HG03139 (cell line): ENCODE data around the gene ANO3.
"Not testable (repeated sequence)": the region's sequence is repeated elsewhere in the genome, so short reads cannot be mapped to it uniquely, and the experiment has no call there.

Experiments used
- ATAC-seq: cut with Tn5 transposase; IDR thresholded peaks from one replicate; pipeline ENCODE4 v1.9.1; 2021; ENCODE audit not compliant: unreplicated experiment

ANO3 gene

GRCh38 chr11:26331911-26332571, at the start of gene ANO3:
ANO3 (plus strand) TSS chr11:26332130; CDS start chr11:26332276, 146 bp downstream.
- peak; percentile 96 for ATAC-seq

GRCh38 chr11:26283852-26284408, 48.0 kb upstream of the ANO3 start:
- no peak for ATAC-seq

DNA sequence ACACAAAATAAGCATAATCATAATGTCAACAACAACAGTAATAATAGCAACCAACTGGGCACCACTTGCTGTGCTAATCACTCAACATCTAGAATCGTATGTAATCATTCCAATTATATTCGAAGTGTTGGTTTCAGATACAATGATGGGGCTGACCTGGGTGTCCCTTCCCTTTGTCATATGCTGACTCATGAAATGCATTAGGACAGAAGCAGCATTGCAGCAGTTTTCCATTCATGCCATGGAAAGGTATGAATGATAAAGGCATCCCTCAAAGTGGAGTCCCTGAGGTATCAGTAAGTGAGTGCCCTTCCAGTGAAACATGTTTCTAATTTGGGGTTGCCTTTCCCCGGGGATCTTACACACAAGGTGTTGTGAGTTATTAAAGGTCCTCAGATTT, 46.3 kb upstream of the ANO3 start:
- ATAC-seq, result no peak

DNA sequence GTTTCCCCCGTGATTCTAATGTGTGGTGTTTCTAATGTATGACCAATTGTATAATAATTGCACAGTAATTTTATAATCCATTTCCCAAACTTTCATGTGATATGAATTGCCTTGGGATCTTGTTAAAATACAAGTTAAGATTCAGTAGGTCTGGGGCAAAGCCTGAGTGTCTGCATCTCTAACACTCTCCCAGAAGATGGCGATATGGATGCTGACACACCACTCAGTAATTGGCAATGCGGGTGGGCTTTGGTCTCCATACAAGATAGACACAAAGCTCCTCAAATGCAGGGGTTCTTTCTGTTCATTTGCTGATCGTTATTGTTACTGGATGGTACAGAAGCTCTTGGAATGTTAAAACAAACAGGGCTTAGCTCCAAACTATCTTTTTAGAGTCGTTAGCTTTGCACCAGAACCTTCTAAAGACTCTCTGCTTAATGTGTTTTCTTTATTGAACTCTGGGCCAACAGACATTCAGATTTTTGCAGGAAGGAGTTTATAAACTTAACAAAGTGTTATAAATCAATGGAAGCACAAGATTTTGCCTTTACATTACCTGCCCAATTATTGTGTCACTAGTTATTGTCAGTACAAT, 45.4 kb upstream of the ANO3 start:
- no peak for ATAC-seq

DNA sequence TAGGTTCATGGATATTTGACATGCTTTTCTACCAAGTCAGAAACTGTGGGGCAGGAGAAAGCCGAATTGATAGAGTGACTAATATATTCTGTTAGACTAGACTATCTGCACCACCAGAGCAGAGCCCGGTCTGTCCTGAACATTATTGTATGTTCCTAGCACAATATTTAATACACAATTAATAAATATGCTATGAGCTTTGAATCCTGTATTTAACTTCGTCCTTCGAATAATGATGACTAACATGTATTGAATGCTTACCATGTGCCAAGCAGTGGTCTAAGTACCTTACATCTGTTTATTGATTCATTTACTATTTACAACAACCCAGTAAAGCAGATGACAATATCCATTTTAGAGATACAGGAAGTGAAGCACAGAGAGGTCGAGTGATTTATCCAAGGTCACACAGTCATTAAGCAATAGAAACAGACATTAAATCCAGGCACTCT, 44.8 kb upstream of the ANO3 start:
- no peak for ATAC-seq

- ATAC-seq, result peak; percentile 76
These were observed 34.5 kb upstream of the ANO3 start for GRCh38 chr11:26297189-26297975.

- ATAC-seq, result not testable (repeated sequence)
These were observed 15.6 kb upstream of the ANO3 start for GRCh38 chr11:26316372-26316771.

DNA sequence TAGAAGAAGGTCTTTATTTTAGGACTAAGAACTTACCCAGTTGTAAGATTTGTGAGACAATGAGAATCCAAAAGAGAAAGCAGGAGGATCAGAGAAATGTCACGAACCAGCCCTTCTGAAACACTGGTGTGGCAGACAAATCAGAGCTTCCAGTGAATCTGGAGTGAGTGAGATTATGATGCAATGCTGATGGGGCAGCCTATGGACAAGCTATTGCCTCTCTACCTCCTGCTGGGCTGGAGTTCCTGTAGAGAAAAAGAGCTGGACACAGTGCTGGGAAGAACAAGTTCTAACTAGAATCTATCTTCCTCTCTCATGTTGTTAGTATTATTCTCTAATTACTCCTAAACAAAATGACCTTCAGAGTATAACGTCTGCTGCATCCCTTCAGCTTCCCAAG, 12.0 kb upstream of the ANO3 start:
- no peak for ATAC-seq

- no peak for ATAC-seq
These were observed 10.4 kb upstream of the ANO3 start for GRCh38 chr11:26321516-26321915.

DNA sequence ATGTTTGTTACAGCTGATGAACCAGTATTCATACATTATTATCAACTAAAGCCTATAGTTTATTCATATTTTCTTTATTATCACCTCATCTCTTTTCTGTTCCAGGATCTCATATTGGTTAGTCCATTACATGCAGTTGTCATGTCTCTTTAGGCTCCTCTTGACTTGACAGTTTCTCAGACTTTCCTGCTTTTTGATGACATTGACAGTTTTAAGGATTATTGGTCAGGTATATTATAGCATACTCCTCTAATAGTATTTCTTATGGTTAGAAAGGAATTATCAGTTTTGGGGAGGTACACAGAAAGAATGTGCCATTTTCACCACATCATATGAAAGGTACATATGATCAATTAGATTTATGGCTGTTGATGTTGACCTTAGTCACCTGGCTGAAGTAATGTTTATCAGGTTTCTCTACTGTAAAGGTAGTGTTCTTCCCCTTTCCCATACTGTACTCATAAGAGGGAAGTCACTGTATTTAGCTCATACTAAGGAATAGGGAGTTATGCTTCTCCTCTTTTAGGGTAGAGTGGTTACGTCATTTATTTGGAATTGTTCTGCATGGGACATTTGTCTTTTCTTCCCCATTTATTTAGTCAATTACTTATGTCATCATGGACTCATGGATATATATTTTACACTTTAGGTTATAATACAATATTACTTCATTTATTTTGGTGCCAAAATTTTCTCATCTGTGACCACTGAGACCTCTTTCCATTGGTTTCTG, 9.4 kb upstream of the ANO3 start:
- ATAC-seq, result no peak

DNA sequence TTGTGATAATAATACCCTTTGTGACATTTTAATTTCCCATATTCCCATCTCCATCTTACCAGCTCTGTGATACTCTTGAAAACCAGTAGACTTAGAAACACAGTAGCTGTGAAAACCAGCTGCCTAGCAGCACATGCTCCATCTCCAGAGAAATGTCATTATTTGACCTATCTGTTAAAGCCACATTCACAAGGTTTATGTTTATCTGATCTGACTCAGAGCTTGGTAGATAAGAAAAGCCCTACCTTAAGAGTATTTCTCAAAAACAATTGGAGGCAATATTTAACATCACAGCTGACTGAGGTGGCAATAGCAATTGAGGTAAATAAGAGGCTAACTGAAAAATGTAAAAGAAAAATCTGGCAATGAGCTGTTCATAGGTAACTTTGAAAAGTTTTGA, 8.1 kb upstream of the ANO3 start:
- ATAC-seq, result no peak

DNA sequence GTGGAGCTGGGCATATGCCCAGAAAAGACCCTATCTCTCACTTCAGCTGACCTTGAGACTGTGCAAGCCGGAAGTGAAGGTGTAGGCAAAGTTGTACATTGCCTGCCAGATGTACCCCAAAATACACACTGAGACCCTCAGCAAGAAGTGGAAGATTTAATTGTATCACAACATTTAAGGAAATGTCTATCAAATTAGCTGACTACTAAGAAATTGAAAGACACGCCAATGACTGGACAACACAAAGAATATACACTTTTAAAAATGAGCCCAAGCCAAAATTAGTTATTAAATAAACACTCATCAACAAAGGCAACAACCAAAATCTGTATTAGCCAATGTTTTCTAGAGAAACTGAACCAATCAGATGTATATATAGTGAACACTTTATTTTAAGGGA, 7.7 kb upstream of the ANO3 start:
- ATAC-seq, result no peak

GRCh38 chr11:26326793-26327400, 5.0 kb upstream of the ANO3 start:
- ATAC-seq, result no peak

DNA sequence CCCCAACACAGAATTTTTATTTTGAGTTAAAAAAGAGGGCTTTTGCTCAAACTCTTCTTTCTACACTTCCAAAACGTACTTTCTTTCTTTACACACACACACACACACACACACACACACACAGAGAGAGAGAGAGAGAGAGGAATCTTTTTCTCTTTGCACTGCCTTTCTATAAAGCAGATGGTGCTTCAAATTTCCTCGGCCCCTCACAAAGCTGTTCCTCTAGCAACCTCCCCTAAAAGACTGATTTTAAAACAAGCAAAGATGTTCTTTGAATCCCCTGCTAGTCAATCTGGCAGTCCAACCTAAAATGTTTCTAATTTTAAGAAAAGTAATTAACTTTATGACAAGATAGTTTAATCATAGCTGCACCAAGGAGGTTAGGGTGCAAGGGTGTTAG, 2.7 kb upstream of the ANO3 start:
- no peak for ATAC-seq

GRCh38 chr11:26330262-26330661, 1.7 kb upstream of the ANO3 start:
- no peak for ATAC-seq

- ATAC-seq, result no peak
These were observed 614 bp downstream of the ANO3 start for GRCh38 chr11:26332572-26332915.

- ATAC-seq, result no peak
These were observed 2.0 kb downstream of the ANO3 start for GRCh38 chr11:26333906-26334305.

DNA sequence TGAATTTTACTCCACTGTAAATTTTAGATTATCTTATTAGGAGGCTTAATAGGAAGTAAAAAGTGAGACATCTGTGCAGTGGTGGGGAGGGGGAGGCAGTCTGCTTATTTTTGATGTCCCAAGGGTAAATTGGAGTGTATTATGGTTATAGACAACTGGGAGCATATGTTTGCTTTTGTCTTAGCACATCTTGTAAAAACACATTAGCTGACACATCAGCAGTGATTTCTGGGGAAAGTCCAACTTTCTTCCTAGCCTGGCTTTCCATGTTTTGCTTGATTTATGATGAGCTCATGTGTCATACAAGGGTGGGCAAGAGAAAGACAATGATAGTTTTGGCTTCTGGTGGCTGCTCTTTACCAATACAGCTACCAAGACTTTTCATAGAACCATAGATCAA, 4.0 kb downstream of the ANO3 start:
- ATAC-seq, result no peak

DNA sequence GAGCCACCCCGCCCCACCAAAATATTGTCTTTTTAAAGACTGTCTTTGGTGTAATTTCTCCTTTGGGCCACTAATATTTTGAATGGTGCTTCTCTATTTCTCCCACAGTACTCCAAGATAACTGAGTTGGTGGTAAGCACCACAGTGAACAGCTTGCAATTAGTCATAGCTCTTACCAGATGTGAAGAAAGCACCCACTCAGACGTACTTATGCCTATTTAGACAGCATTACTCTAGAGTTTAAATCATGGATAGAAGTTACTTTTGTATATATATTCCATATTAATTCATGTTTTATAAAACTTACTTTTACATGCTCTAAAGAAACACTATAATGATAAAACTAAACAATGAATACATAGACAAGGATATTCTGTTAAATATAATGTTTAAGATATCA, 12.7 kb downstream of the ANO3 start:
- ATAC-seq, result no peak

DNA sequence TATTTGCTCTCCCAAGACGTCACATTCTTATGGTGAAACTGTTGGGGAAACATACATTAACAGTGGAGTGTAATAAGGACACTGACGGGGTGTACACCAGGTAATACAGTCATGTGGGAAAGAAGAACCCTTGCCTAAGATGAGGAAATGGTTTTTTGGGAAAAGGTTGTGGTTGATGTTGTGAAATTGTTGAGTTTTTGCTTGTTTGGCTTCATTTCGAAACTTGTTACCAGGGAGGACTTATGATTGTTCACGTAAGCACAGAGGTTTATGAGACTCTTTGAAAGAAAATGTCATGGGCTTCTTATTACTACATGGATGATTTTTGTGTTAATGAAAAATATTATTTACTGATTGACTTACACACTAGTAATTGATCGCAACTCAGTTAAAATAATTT, 16.8 kb downstream of the ANO3 start:
- no peak for ATAC-seq

GRCh38 chr11:26350002-26350401, 18.1 kb downstream of the ANO3 start:
- ATAC-seq, result no peak
